ENCODE measurements around the gene BTG2.
A peak's percentile ranks its signal among the peaks of the same experiment; 100 is the strongest.

The BTG2 gene

DNA sequence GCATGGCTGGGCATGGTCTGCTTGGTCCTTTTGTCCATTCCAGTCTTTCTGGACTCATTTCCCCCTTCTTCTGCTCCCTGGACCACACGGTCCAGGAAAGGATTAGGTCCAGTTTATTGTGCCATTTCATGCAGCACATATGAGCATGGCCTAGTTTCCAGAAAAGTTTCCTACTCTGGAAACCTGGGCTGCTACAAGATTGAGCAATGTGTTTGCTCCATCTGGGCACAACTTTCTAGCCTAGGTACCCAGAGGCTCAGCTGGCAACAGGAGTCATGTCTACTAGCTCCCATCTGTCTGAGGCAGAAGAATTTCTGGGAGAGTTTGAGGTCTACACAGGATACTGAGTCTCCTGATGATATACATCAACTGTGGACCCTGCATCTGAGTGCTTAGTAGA lies 30.8 kb downstream of the BTG2 start:
- no peak overlapping the region for H3K4me3 ChIP-seq (replicated peaks; ENCODE audit: low read depth, low read length)
- TF ChIP-seq, protein P1, sequence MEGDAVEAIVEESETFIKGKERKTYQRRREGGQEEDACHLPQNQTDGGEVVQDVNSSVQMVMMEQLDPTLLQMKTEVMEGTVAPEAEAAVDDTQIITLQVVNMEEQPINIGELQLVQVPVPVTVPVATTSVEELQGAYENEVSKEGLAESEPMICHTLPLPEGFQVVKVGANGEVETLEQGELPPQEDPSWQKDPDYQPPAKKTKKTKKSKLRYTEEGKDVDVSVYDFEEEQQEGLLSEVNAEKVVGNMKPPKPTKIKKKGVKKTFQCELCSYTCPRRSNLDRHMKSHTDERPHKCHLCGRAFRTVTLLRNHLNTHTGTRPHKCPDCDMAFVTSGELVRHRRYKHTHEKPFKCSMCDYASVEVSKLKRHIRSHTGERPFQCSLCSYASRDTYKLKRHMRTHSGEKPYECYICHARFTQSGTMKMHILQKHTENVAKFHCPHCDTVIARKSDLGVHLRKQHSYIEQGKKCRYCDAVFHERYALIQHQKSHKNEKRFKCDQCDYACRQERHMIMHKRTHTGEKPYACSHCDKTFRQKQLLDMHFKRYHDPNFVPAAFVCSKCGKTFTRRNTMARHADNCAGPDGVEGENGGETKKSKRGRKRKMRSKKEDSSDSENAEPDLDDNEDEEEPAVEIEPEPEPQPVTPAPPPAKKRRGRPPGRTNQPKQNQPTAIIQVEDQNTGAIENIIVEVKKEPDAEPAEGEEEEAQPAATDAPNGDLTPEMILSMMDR (IDR thresholded peaks at IDR 0.05; ENCODE audit: low read length, missing control alignments), result no peak

DNA sequence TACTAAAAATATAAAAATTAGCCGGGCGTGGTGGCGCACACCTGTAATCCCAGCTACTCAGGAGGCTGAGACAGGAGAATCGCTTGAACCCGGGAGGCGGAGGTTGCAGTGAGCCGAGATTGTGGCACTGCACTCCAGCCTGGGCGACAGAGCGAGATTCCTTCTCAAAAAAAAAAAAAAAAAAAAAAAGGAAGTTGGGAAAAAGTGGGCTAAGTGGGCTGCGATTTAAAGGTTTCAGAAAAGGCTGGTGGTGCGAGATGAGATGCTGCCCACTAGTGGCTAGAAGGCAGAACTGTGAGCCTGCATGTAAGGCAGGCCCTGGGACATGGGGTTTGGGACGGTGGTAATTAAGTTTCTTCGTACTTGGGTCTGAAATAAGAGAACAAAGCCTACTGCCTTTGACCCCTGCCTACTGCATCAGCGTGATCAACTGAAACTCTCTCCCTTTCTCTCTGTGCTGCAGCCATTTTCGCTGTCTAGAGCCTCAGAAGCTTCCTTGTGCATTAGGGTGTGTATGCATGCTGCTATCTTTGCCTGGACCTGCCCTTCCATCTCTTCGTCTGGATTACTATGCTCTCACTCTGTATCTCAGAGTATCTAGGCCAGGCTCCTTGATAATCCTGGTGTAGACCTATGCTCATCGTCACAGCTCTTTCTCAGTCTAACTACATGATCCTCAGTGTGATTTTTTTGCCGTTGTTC lies 33.2 kb downstream of the BTG2 start:
- H3K4me3 ChIP-seq (replicated peaks; ENCODE audit: low read depth, low read length), result no peak overlapping the region
- peak; percentile 79 for DNase-seq (ENCODE audit: low read depth)
- TF ChIP-seq, protein P1 (IDR thresholded peaks at IDR 0.05; ENCODE audit: low read length, missing control alignments), result peak; percentile 90

More for the DNA sequence above, 30.8 kb downstream of the BTG2 start:
- no peak for DNase-seq (ENCODE audit: low read depth)

DNA sequence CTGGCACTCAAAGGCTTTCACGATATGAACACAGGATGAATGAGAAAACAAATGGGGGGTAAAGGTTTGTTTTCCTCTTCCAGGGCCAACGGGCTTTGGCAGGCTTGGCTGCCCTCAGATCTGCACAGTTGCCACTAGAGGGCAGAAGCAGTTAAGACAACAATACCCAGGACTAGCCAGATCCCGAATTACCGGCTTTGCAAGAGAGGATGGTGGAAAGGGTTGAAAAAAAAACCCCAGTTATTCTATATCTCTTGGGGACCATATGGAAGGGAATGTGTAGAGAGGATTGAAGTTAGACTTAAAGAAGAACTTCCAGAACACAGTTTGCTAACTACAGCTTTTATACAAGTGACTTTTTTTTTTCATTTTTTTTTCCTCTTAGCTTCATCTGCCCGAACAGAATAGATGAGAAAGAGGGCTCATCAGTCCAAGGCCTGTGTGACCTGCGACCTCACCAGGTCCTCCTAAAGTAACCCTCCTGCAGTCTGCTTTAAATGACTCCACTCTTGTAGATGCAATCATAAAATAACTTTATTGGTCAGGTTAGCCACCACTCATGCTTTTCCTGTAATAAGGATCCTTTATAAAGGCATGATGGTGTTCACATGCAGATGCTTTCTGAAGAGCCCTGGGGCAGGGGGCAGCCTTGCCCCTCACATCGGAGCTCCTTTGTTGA lies 34.9 kb downstream of the BTG2 start:
- TF ChIP-seq, protein P1 (IDR thresholded peaks at IDR 0.05; ENCODE audit: low read length, missing control alignments), result peak; percentile 90
- peak; percentile 89 for DNase-seq (ENCODE audit: low read depth)
- H3K4me3 ChIP-seq (replicated peaks; ENCODE audit: low read depth, low read length), result no peak overlapping the region

DNA sequence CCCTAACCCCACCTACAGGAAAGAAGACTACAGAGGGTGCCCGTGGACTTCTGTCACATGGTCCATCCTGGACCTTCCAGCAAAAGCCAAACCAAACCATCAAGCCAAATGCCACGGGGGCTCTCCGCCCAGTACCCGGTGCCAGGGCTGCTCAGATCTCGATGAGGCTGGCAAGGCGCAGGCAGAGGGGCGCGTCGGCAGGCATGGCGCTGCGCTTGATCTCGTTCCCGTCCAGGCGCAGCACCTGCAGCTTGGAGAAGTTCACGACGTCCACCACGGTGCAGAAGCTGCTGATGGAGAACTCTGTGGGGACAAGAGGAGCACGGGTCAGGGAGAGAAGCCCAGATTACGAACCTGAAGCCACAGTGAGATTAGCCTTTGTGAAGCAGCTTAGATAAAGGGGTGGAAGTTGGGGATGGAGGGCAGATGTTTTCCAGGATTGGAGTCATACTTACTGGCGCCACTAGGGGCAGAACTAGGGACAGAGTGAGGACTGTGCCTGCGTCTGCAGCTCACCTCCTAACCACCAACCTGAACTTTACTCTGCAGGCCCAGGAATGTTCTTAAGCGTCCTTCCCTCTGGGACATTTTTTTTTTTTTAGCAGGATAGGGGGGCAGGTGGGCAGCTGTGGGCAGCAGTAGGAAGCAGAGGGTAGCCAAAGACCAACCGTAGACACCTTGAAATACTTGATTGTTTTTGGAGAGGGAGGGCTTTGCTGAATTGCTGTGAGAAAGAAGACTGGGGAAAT lies 37.0 kb downstream of the BTG2 start:
- DNase-seq (ENCODE audit: low read depth), result peak; percentile 49
- no peak overlapping the region for H3K4me3 ChIP-seq (replicated peaks; ENCODE audit: low read depth, low read length)
- TF ChIP-seq, protein P1 (IDR thresholded peaks at IDR 0.05; ENCODE audit: low read length, missing control alignments), result peak; percentile 83

DNA sequence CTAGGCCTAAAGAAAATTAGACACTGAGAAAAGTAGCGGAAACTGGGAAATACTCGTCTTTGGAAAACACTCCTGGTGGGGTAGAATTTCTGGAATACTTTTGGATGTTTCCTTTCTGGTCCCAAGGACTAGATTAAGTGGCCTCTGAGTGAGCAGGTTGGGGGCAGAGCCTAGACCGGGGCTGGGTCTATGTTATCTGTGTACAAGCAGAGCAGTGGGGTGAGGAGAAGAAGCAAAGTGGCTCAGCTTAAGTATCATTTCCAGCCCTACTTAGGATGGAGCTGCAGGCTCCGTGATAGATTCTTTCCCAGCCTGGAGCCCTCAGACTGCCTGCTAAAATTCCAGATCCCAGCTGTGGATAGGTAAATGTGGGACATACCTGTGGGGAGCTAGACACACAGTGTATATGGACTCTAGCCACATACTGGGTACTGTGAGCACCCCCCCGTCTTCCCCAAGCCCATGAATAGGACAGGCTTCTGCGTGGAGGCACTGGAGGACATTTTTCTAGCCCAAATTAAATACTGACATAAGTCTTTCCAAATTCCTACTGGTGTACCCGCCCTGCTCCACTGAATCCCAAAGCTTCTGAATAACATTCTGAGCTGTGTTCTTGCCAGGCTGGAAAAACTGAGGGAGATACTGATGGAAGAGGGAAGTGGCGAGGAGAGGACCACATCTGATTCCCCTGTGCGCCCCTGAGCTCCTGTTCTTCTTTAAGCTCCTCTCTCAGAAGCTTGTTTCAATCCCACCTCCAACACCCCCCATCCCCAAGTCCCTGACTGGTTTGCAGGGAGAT lies 38.8 kb downstream of the BTG2 start:
- DNase-seq (ENCODE audit: low read depth), result no peak
- TF ChIP-seq, protein P1 (IDR thresholded peaks at IDR 0.05; ENCODE audit: low read length, missing control alignments), result no peak
- no peak overlapping the region for H3K4me3 ChIP-seq (replicated peaks; ENCODE audit: low read depth, low read length)

DNA sequence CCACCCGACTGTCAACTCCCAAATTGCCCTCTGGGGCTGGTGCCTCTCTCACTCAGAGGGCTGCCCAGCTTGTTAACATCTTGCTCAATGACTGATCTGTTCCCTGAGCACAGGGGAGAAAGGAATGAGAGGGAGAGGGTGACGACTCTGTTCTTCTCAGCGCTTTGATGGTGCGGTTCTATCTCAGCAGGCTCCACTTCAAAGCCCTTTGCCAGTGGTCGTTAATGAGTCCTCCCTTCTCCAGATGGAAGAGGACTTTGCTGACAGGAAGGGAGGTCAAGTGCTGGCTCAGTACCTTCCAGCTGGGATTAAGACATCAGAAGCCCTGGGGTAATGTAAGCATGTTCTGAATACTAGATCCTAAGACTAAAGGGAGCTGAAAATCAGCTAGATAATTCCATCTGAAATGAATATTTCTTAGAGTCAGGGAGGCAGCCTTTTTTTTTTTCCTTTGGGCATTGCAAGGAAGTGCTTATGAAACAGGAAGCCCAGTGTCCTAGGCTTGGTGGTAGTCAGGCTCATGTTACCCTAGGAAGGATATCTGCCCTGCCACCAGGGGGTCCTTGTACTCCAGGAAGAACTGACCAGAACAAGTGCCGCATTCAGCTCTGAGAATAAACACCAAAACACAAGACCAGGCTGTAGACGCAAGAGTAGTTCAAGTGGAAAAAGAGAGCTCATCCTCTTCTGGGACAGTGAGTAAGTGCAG lies 40.9 kb downstream of the BTG2 start:
- TF ChIP-seq, protein P1 (IDR thresholded peaks at IDR 0.05; ENCODE audit: low read length, missing control alignments), result peak; percentile 6
- no peak overlapping the region for H3K4me3 ChIP-seq (replicated peaks; ENCODE audit: low read depth, low read length)
- DNase-seq (ENCODE audit: low read depth), result peak; percentile 27

Measured in fibroblast of pulmonary artery (primary cell).